Prostate gland (tissue), 2 donors: ENCODE measurements around the gene GSTA4.

Source experiments
- POLR2AphosphoS5 ChIP-seq: sonication (generic); formaldehyde crosslinking; IDR thresholded peaks from one replicate; pipeline ENCODE4 v1.6.1; 2017; ENCODE audit warnings: antibody characterized with exemption
- TF ChIP-seq, protein P1 (sequence below), 4 experiments: fragments of 200-600 bp in 2 of 4; fragments of 450-650 bp in 2 of 4; sonication (generic) in 2 of 4; IDR thresholded peaks; 1 replicate in 3 of 4; 2 replicates in 1 of 4; pipeline ENCODE4 v1.5.1; 2016 to 2019; ENCODE audit warnings: antibody characterized with exemption in 4 of 4, mild to moderate bottlenecking in 2 of 4, moderate library complexity in 2 of 4

DNA sequence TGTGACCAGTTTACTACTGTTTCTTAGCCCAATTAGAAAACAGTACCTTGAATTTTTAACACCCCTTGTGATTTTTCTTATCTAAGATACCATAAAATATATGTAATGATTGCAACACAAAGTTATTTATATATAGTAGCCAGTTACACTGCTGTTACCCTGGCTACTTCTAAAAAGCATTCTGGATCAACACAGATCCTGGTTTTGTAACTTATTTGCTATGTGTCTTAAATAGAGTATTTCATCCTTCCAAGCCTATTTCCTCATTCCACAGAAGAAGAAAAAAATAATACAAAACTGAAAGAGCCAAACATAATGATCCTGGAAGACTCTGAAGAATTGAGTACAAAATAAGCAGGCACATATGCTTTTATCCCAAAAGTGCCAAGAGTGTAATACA, 19.0 kb upstream of the GSTA4 start:
- TF ChIP-seq, protein P1, sequence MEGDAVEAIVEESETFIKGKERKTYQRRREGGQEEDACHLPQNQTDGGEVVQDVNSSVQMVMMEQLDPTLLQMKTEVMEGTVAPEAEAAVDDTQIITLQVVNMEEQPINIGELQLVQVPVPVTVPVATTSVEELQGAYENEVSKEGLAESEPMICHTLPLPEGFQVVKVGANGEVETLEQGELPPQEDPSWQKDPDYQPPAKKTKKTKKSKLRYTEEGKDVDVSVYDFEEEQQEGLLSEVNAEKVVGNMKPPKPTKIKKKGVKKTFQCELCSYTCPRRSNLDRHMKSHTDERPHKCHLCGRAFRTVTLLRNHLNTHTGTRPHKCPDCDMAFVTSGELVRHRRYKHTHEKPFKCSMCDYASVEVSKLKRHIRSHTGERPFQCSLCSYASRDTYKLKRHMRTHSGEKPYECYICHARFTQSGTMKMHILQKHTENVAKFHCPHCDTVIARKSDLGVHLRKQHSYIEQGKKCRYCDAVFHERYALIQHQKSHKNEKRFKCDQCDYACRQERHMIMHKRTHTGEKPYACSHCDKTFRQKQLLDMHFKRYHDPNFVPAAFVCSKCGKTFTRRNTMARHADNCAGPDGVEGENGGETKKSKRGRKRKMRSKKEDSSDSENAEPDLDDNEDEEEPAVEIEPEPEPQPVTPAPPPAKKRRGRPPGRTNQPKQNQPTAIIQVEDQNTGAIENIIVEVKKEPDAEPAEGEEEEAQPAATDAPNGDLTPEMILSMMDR (IDR thresholded peaks at IDR 0.05) = no peak
- no peak for TF ChIP-seq POLR2AphosphoS5
